Stimulated activated CD4-positive, alpha-beta T cell treated with anti-CD3 and anti-CD28 coated beads, TNF-alpha, amount 100 ng/mL, for 24 hours (primary cell): ENCODE measurements around the gene VASH2.
A peak's percentile ranks its signal among the peaks of the same experiment; 100 is the strongest.
"Not testable (repeated sequence)": the region's sequence is repeated elsewhere in the genome, so short reads cannot be mapped to it uniquely, and the experiment has no call there.

ENCODE experiments used
- DNase-seq, 3 experiments: peaks; one replicate each; pipeline ENCODE4 v3.0.0-alpha.2; 2020; ENCODE audit warnings: low read depth in 3 of 3

Gene VASH2

DNA sequence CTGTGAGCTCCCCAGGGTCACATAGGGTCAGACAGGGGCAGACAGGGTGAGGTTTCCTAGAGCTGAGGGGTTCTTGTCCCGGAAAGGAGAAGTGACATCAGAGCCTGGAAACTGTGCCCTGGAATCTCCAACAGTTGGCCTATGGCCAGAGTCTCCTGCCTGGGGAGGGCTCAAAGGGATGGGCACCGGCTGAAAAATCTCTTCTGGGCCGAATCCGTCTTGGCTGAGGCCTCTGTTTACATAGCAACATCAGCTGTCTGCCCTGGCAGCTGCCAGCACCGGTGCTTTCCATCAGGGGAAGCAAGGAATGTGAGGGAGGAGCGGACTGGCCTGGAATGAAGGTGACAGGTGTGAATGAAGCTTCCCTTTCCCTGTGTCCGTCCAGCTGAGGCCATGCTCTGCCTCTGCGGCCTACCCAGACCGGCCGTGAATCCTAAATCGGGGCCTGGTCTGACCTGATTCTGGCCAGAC is 30.7 kb downstream of the VASH2 start:
- DNase-seq, result no peak

DNA sequence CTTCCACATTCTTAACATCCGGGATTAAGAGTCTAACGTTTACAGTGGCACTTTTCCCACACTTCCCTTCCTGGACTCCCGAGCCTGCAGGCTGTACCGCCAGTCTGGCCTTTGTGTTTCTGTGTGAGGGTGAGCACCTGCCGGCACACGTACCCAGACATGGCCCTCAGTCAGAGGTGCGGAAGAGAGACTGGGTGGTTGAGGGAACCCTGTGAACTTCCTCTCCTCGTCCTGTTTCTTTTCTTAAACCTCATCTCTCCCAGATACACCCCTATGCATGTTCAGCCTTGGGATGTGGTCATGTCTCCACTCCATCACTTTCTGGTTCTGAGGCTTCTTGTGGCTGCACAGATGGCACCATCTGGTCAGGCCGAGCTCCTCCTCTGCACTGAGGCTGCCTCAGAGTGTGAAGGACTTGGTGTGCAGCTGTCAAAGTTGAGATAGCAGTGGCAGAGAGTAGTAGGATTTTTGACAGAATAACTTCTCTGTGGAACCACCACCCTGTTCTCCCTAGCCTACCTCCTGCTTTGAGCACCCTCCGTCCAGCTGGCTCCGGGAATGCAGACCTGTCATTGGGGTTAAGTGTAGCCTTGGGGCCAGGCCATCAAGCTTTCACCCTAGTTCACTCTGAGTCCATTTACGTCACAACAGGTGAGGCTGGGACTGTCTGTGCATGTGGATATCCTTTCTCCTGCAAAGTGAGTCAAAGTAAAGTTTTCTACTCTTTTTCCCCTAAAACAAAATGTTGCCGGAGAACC is 31.4 kb downstream of the VASH2 start:
- DNase-seq, result no peak

DNA sequence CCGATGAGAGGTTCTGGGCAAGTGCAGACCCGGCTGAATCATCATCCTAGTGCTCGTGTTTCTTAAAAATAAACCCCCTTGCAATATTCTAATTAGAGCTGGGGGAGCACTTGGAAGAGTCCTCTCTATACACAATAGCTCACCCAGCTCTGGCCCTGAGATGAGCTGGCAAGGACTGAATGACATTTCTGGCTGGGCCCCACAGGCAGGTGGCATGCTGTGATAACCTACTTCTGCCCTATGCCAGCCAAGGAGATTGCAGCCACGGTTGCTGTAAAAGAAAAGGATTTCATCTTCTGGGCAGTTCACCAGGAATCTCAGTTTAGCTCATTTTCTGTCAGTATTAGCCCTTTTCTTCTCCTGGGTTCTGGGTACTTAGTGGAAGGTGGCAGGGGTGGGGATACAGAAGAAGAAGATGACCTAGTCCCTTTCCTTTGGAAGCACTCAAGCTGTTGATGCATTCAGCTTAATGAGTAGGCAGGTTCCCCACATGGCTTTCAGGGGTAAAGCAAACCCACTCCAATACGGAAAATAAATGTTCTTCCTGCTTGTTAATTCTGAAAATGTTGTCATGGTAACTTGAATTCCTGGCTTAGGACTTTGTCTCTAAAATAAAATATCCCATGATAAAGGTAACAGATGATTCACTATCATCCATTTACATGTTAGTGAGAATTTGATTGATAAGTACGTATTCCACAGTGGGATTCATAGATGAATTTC is 32.2 kb downstream of the VASH2 start:
- DNase-seq, result no peak

DNA sequence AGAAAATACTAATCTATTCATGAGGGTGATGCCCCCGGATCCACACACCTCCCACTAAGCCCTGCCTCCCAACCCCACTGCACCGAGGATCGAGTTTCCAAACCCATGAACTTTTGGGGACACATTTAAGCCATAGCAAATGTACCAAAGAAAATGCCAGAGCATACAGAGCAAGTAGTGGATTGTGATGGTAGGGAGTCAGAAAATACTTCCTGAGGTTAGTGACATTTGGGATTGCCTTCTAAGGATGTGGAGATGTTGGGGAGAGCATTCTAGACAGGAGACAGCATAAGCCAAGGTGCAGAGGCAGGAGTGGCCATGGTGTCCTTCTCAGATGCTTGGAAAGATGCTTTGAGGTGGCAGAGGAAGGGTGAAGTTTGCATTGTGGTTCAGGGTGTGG is 33.1 kb downstream of the VASH2 start:
- no peak for DNase-seq

DNA sequence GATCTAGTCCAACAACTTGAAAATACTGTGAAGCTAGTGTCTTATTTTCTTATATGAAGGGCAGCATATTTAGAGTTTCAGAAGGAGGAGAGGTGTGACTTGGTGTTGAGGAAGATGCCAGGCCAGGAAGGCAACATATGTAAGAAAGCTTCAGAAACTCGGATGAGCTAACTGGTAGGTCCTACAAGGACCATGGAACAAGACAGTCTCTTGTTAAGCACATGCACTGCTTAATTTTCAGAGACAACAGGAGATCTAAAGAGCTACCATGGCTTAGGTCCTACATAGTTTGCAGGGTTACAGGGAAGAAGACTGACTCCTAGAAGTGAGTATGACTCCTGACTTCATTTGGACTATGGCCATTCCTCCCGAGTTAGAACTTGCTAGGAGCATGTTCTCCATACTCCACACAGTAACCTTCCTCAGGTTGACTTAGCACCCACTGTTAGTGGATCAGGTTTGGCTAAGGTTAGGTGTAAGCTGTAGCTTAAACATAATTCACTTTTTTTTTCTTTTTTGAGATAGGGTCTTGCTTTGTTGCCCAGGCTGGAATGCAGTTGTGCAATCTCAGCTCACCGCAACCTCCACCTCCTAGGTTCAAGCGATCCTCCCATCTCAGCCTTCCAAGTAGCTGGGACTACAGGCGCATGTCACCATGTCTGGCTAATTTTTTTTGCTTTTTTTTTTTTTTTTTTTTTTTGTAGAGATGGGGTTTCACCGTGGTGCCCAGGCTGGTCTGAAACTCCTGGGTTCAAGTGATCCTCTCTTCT is 34.4 kb downstream of the VASH2 start:
- no peak for DNase-seq

DNA sequence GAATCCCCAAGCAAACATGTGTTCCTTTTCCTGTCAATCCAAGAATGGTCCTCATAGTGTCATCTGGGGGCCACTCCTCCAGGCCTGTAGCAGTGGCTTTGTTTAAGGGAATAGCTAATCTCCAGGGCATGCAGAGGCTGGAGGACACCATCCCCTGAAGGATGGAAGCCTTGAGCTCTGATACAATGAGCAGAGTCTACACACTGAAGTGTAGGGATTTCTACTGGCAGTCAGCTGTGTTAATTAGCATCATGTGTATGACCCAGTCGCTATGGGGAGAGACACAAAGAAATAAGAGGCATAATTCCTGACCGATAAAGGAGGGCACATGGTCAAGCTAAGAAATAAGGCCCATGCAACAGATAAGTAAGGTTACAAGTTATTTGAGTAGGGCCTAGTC is 36.2 kb downstream of the VASH2 start:
- no peak for DNase-seq

DNA sequence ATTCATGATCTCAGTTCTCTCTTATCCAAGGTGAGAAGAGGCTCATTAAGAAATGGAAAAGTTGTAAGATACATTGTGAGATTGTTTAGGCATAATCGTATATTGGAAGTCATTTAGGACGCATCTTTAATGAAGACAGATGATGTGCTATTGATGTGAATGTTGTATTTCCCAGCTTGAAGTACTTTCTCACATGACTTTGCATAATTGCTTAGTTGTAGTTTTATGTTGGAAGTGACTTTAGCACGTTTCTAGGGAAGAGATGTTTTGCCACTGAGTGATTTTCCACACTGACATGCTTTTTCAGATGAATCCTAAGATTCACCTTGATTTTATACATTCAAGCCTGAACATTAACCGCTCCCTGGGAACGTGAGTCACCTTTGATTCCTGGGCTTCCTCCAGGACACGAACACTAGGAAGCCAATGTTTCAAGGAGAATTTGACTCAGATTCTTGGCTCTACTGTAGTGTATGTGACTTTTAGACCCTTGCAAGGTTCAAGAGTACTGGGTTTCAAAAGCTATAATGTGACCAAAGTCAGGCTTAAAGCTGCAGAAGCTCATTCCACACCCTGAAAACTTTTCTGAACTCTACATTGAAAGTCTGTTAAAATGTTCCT is 37.5 kb downstream of the VASH2 start:
- no peak for DNase-seq

DNA sequence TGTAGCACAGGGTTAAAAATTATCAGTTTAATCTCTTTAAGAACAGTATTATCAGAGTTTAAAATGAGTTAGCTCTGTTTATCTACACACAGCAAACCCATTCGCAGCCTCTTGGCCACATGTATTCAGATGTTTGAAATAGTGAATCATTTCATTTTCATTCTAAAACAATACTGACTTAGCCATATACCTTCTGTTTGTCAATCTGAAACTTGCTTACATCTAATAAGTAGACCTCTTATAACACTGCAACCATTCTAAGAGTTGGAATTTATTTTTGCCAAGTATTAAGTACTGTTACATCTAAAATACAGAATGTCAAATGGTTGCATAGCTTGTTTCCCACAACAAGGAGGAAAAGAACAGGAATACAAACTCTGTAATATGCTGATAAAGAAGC is 39.9 kb downstream of the VASH2 start:
- no peak for DNase-seq

DNA sequence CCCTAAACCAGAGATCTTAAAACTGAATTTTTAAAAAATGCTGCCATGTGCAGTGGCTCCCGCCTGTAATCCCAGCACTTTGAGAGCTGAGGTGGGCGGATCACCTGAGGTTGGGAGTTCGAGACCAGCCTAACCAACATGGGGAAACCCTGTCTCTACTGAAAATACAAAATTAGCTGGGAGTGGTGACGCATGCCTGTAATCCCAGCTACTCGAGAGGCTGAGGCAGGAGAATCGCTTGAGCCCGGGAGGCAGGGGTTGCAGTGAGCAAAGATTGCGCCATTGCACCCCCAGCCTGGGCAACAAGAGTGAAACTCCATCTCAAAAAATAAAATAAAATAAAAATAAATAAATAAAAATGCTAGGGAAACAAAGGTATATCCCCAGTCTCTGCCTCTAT is 43.6 kb downstream of the VASH2 start:
- DNase-seq, result not testable (repeated sequence)

DNA sequence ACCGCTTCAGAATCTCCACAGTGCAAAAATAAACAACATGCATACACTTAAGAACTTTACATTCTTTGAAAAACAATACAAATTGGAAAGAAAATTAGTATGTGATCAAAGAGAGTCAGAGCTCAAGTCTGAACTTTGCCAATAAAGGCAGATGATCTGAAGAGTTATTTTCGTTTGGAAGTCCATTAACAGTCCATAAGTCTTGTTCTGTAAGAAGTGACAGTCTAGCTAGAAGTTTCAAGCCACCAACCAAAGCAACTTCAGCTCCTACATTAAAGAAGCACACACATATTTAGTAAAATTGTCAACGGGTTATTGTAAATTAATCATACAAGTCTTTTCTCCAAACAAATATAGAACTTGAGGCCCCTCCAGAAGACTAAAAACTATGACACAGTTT is 44.6 kb downstream of the VASH2 start:
- no peak for DNase-seq

DNA sequence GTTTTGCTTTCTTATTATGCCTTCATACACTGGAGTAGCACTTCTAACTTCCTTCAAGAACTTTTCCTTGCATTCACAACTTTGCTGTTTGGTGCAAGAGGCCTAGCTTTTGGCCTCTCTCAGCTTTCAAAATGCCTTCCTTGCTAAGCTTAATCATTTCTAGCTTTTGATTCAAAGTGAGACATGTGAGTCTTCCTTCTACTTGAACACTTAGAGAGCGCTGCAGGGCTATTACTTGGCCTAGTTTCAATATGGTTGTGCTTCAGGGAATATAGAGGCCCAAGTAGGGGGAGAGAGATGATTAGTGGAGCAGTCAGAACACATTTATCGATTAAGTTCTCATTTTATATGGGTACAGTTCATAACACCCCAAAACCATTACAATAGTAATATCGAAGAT is 52.9 kb downstream of the VASH2 start:
- DNase-seq, result no peak

DNA sequence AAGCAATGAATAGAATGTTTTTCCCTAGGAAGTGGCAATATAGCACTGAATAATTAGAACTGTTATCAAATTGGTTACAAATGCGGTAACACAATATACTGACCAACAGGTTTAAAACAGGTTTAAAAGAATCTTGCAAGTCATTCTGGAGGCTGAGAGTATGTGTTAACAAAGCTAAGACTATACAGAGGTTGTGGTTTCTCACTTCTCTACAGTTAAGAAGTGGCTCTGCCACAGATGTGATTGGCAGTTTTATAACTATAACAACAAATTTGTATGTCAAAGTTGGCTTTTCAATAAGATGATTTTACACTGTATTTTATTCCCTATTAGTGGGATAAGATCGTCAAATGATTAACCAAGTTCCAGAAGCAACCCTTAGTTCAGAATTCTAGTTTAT is 58.2 kb downstream of the VASH2 start:
- DNase-seq, result no peak

DNA sequence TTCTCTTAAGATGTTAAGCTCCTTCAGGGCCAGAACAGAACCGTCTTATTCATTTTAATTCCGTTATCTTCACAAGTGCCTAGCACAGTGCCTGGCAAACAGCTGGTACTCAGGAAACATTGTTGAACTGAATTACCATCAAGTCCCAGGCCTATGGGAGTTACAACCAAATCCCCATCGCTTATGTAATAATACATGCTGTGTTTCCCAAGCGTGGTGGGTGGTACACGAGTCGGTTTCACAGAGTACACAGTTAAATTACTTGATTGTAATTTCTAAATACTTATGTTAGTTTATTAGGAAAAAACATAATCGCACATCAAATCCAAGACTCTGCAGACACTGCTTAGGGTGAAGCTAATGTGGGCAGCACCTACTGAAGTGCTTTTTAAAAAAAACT is 64.3 kb downstream of the VASH2 start:
- no peak for DNase-seq

DNA sequence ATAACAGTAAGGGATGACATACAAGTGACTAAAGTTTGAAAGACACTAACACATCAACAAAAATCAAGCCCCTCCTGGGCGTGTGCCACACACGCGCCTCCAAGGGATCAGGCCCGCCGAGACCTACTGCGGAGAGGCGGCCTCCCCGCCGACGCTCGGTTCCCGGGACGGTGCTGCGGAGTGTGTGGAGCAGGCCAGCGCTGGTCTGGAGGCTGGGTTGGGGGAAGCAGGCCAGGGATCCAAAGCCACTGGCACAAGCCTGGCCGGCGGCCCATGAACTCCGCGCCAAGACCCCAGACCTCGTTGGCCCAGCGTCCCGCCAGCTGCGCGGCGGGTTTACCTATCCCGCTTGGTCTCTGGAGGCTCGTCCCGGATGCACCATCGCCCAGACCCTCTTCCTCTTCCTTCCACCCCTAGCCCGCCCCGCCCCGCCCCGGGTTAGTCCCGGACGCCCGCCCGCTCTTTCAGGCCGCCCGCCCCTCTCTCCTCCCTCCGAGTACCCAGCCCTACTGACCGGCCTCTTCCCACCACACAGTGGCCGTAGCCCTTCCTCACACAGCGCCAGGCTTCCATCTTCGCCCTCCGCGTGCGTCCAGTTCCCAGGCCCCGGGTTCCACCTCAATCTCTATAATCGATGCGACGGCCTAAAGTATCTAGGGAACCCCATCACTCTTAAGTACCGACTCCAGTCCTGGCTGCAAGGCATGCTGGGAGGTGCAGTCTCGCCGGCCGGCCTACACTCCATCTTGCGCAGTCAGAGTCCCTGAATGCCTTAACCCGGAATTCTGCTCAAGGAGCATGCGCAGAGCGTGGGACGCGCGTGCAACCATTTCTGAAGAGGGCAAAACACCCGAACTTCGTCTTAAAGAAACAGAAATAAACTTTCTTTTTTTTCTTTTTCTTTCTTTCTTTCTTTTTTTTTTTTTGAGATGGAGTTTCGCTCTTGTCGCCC is 65.0 kb downstream of the VASH2 start, which contains the start of gene ANGEL2:
ANGEL2 (minus strand) TSS at position 769 of the 952 bp plus-strand sequence; CDS start at position 573, 196 bp downstream.
- peak; percentile 84 to 95 (median 94) for DNase-seq

DNA sequence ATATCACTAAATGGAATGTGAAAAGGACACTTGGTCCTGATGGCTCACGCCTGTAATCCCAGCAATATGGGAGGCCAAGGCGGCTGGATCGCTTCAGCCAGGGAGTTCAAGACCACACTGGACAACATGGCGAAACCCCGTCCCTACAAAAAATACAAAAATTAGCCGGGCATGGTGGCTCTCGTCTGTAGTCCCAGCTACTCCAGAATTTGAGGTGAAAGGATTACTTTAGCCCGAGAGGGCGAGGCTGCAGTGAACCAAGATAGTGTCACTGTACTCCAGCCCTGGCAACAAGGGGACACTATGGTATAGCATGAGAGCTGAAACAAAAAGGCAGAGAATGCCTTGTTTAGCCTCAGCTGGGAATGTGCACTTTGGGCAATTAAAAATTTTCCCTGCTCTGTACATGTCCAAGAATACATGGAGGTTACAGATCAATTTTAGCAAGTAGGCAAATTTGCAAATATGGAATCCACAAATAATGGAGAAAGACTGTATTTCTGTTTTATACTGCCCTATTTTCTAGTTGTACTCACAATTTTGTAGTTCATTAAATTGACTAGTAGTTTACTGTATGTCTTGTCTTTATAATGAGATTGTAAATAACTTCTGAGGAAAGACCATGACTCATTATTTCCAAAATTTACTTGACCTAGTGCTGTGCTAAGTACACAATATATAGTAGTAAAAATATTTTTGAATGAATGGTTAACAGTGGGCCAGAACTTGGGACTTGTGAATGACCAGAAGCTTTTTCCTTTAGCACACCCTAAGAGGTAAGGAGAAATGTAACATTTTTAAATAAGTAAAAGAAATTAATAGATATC is 67.3 kb downstream of the VASH2 start:
- DNase-seq, result no peak

DNA sequence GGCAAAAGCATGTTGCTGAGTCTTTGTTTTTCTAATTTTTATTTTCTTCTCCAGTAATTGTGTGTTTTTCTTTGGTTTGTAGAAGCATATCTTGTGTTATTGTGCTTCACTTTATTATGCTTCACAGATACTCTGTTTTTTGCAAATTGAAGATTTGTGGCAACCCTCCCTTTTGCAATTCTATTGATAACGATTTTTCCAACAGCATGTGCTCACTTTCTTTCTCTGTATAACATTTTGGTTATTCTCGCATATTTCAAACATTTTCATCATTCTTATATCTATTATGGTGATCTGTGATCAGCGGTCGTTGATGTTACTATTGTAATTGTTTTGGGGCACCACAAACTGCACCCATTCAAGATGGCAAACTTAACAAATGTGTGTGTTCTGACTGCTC is 69.1 kb downstream of the VASH2 start:
- DNase-seq, result no peak

DNA sequence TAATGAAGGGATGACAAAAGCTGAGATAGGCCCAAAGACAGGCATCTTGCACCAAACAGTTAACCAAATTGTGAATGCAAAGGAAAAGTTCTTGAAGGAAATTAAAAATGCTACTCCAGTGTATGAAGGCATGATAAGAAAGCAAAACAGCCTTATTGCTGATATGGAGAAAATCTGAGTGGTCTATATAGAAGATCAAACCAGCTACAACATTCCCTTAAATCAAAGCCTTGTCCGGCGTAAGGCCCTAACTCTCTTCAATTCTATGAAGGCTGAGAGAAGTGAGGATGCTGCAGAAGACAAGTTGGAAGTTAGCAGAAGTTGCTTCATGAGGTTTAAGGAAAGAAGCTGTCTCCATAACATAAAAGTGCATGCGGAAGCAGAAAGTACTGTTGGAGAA is 69.7 kb downstream of the VASH2 start:
- DNase-seq, result no peak

DNA sequence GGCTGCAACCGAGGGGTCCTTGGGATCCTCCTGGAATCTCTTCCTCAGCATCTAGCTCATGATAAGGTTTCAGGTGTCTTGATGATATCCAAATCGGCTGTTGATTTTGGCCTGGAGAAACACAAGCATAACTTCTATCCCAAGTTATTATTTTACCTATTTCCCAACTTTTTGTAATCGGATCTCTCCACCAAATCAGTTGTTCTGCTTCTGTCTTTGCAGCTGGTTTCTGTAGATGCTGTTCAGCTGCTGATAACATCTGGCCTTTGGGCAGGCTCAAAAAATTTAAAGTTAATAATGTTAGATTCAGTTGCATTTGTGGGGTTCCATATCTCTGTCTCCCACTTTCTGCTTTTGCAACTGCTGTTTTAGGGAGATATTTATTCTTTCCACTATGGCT is 76.7 kb downstream of the VASH2 start:
- not testable (repeated sequence) for DNase-seq

DNA sequence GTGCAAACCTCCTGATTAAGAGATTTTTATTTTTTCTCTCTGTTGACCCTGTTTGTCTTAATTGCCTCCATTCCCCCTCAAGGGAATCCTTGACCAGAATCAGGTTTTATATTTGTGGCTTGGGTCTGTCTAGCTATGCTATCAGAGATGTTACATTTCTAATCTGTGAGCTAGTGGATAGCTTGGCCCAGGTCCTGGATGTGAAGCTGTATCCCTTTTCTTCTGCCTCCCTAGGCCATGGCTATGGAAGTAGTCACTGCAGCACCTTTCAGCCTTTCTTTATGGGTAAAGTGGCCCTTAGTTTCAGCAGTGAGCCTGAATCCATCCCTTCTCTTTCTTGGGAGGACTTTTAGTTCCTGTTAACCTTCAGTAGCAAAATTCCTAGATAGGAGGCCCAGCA is 82.3 kb downstream of the VASH2 start:
- no peak for DNase-seq

DNA sequence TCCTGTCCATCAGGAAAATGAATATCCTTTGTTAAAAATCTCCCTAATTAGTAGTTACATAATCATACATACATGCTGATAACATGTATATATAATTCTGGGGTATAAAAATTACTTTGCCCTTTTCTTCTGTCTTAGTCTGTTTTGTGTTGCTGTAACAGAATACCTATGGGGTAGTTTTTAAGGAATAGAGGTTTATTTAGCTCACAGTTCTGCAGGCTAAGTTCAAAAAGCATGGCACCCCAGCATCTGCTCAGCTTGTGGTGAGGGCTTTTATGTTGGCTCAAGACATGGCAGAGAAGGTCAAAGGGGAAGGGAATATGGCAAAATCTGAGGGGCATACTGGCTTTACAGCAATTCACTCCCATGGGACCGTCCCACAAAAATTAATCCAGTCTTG is 84.4 kb downstream of the VASH2 start:
- no peak for DNase-seq
